HG02678 (cell line): ENCODE data around the gene PRSS23.
"Not testable (repeated sequence)": the region's sequence is repeated elsewhere in the genome, so short reads cannot be mapped to it uniquely, and the experiment has no call there.

ENCODE experiments used
- ATAC-seq: cut with Tn5 transposase; IDR thresholded peaks from one replicate; pipeline ENCODE4 v1.9.1; 2021; ENCODE audit warnings: mild to moderate bottlenecking, moderate library complexity; ENCODE audit not compliant: unreplicated experiment

Gene PRSS23

DNA sequence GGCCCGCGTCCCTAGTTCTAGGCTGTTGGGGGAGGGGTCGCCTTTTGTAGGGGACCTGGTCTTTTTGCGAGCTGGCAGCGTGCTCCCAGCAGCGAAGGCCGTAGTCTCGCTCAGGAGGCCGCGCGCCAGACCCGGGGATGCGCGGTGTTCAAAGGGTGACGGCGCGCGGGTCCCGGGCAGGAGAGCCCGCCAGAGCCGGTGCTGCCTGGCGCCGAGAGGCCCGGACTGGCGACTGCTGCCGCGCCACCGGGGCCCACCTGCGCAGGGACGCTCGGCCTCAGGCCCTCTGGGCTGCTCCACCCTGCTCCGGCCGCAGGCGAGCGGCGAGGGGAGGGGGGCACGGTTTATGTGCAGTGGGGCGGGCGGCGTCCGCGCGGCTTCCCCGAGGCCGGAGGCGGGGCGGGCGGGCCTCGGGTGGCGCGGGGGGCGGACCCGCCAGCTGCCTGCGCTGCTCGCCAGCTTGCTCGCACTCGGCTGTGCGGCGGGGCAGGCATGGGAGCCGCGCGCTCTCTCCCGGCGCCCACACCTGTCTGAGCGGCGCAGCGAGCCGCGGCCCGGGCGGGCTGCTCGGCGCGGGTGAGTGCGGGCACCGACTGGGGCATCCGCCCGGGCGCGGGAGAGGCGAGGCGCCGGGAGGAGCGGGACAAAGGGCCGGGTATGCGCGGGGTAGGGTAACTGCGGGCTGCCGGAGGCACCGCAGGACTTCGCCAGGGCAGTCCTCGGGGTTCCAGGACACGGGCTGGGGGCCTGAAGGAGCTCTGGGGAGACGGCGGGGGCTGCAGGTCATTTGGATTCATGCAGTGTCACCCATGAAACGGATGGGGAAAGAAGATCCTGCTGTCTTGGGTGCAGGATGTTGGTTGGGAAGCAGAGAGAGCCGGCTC lies at the start of gene PRSS23:
Gene PRSS23, plus strand, starts transcription at position 467 of the 884 bp plus-strand sequence. CDS start 7,102 bp downstream, outside the sequence.
- ATAC-seq = peak; percentile 62

- no peak for ATAC-seq
Measured at GRCh38 chr11:86753459-86753858, 46.9 kb upstream of the PRSS23 start.

DNA sequence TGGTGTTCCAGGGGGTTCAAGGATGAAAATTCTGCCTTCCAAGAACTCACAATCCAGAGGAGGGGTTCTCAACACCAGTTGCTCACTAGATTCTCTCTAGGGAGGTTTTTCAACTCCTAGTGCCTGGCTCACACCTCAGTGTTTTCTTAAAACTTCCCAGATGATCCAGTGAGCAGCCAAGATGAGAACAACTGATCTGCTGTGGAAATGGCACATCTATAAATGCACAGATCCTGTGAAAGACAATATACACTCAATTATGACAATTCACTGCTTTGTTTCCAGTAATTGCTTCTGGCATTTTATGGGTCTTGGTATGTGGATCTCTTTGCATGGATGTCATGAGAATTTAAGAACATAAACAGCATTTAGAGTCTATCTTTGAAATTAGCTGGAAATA lies 45.2 kb upstream of the PRSS23 start:
- no peak for ATAC-seq

GRCh38 chr11:86758171-86758570 lies 42.2 kb upstream of the PRSS23 start:
- ATAC-seq = no peak

- no peak for ATAC-seq
Measured at GRCh38 chr11:86760577-86760976, 39.8 kb upstream of the PRSS23 start.

- no peak for ATAC-seq
Measured at GRCh38 chr11:86761978-86762377, 38.4 kb upstream of the PRSS23 start.

DNA sequence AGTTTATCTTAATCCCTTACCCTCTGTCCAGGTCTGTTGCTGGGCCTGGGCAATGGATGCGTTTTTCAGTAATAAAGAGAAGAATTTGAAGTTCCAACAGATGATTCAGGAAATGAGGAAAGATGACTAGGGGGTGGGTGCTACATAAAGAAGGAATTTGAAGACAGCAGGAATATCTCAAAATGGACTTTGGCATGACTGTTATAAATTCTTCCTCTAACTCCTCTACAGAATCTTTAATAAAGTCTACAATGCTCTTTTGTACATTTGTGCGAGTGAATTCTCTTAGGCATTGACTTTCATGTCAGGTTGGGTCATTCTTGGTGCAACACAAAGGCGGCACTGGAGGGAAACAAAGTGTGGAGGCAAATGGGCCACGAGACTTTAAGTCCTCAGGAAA lies 35.1 kb upstream of the PRSS23 start:
- ATAC-seq = no peak

DNA sequence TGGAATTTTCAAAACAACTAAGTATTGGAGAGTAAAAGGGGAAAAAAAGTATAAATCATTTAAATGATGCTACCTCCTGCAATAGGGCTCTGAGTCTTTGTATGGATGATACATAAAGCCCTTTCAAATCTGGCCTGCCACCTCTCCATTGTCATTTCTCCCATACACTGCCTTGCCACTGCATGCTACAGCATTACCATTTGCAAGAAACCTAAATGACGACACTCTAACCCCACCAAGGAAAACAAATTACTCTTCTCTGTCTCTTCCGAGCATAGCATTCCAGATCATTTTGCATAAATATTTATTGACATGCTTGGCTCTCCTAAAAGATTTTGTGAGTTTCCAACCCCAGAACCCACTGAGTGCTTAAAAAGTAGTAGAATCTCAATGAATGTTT lies 34.5 kb upstream of the PRSS23 start:
- ATAC-seq = no peak

GRCh38 chr11:86769219-86769618 lies 31.1 kb upstream of the PRSS23 start:
- ATAC-seq = no peak

GRCh38 chr11:86770473-86771027 lies 29.8 kb upstream of the PRSS23 start:
- ATAC-seq = not testable (repeated sequence)

DNA sequence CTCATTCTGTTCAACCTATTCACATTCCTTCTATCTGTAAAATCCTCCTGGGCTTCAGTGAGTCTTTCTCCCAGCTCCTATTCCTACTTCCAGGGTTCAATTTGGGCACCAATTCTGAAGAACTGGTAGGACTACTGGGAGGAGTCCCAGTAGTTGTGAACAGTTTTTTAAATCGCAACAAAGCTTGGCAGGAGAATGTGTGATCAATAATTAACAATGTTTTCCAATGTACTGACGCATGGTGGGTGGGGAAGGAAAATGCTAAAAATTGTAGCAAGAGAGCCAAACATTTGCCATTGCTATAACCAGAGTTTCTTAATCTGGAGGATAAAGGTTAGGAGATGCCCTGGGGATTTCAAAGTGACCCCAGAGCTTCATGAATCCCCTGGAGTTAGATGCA lies 27.3 kb upstream of the PRSS23 start:
- no peak for ATAC-seq

GRCh38 chr11:86773513-86774252 lies 26.7 kb upstream of the PRSS23 start:
- no peak for ATAC-seq

GRCh38 chr11:86774417-86774816 lies 25.9 kb upstream of the PRSS23 start:
- no peak for ATAC-seq

- ATAC-seq = no peak
Measured at GRCh38 chr11:86775361-86775760, 25.0 kb upstream of the PRSS23 start.

DNA sequence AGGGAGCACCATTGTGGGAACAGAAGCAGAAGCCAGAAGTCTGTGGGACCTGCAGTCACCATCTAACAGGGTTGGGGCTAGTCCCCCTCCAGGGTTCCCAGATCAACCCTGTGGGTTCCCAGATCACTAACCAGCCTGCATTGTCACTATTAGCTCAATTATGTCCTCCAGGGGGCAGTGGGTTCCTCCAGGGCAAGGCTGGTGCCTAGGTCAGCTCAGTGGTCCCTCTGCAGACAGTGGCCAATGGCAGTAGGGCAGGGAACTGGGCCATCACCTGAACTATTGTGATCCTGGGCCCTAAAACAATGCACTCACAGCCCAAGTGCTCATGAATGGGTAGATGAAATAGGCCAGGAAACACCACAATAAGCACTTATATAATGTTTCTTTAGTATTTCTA lies 18.8 kb upstream of the PRSS23 start:
- no peak for ATAC-seq

DNA sequence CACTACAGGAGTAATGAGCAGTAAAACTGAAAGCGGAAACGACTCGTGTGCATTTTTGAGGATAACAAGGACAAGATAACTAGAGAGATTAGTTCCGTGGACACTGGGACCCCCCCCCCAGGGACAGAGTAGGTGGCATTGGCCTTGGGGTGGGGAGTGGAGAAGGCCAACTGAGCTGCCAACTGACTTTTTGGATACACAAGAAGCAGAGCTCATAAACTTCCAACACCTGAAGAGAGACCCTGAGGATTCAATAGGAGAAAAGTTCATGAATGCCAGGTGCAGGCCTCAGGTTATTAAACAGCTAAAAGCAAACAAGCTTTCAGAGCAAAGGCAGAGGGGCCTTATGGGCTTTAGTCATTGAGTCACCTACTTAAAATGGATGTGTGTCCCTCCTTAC lies 17.6 kb upstream of the PRSS23 start:
- no peak for ATAC-seq

DNA sequence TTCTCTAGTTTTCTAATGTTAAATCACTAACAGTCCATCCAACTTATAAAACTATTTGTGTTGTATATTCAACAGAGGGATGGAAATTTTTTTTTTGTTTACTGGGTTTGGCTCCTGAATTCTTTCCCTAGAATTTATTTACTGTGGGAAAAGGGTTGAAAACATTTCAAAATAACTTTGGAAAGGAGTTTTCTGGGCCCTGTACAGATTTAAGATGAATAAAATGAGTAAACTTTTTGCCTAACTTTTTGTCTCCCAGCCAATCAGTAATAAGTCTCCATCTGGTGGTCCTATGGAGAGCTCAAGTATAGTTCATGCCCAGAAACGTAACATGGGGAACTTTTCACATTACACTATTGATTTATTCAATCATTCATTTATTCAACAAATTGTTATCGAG lies 16.7 kb upstream of the PRSS23 start:
- ATAC-seq = no peak

GRCh38 chr11:86784241-86784681 lies 16.1 kb upstream of the PRSS23 start:
- no peak for ATAC-seq

GRCh38 chr11:86785576-86785975 lies 14.8 kb upstream of the PRSS23 start:
- ATAC-seq = no peak

DNA sequence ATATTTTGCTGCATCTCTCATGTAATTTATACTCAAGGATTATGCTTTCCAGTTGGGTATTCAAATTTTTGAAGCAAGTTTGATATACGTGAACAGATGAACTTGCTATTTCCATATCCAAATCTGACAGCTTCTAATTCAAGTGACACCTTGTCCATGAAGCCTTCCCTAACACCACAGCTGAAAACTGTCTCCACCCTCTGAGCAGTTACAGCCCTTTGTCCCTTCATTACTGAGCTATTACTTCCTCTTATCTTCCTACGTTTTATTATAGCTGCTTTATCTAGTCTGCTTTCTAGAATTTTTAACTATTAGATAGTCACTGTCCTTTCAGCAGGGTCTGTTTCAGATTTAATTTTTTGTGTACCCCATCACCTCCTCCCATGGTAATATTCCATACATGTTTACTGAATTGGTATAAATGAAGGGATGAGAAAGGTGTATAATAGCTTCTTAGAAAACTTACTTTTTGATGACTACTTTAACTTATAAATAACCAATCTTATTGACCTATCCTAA lies 13.3 kb upstream of the PRSS23 start:
- no peak for ATAC-seq

GRCh38 chr11:86787656-86788055 lies 12.7 kb upstream of the PRSS23 start:
- no peak for ATAC-seq
